GM19328 (cell line): ENCODE data around the gene SYTL3.

Experiments
- ATAC-seq: cut with Tn5 transposase; IDR thresholded peaks from one replicate; pipeline ENCODE4 v1.9.1; 2021; ENCODE audit warnings: mild to moderate bottlenecking, moderate library complexity; ENCODE audit not compliant: unreplicated experiment

Gene SYTL3

DNA sequence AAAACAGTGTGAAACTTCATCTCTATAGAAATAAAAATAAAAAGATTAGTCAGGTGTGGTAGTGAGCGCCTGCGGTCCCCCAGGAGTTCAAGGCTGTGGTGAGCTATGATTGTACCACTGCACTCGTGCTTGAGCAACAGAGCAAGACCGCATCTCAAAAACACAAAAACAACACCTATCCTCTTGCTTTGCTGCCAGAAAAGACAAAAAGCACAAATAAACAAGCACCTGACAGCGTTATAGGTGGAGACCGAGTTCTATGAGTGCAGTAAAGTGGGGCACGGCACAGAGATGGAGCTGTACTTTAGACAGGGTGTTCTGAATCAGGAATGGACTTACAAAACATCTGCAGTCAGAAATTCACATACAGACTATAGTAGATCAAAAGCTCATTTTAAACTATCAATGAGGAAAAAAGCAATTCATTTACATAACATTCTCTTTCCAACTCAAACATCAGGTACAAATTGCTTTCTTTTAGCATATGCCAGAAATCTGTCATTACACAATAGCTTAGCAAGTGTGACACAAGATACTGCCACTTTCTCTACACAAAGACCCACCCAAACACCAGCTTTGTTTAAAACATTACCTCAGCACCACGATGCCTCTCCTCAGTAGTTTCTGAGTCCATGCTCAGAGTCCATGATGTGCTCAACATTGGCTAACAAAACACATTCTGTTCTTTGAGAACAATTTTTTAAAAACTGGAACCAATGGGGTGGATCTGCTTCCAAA, 159.3 kb downstream of the SYTL3 start:
- ATAC-seq, result peak; percentile 68

DNA sequence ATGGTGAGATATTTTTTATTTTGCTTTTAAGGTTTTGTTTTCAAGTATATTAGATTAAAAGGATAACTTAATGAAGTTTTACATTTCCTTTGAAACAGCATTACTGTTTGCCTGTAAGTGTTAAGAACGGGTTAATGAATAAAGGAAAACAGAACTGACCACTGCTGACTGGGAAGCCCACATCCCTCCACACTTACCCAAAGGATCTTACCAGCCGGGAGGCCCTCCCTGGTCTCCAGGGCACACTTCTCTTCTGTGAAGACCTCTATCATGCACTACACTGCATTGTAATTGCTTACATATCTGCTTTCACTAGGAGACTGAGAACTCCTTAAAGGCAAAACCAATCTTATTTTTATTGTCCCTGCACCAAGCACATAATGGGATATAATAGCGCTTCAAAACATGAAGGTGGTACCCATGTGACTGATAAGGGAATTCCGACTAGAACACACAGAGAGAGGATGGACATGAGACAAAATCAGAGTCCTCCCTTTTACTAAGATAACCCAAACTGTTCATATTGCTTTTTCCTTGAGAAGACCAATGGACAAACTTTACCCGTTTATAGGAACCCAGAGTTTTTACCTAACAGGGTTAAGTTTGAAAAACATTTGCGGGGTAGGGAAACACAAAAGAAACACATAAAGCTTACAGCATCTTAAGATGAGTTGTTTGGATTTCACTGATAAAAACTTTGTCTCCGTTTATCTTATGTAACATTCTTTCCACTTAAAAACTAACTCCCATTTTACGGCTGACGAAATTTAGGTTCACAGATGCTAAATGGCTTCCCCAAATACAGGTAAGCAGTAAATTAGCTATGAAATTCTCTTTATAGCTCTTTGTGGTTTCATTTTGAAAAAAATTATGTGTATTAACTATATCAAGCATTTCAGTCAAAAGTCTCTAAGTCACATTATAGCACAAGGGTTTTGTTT, 160.6 kb downstream of the SYTL3 start:
- no peak for ATAC-seq

DNA sequence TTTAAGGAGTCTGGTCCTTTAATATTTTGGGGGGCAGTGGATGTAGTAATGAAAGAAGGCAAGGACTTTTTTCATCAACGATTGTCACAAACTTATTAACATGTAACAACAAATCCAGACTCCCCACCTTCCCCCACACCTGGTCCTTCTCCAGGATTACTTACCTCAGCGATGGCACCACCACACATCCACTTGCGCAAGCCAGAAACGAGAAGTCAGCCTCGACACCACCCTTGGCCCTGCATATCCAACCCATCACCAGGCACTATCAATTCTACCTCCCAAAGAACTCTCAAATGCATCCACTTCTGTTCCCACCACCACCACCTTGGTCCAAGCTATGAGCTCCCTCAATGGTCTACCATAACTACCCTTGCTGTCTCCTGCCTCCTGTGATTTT, 162.8 kb downstream of the SYTL3 start:
- ATAC-seq, result no peak

DNA sequence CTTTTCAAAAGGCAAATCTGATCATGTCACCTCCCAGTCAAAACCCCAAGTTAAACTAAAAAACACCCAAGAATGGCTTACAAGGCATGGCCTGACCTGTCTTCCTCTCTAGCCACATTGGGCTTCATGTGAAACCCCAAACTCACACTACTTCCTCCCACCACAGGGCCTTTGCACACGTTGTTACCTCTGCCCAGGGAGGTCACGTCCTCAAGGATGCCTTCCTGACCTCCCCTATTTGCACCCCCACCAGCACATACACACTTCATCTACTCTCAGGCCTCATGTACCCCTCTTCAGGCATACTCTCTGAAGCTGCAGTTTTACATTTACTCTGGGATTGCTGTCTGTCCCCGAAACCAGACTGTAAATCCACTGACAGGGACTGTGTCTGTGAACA, 163.2 kb downstream of the SYTL3 start:
- no peak for ATAC-seq
